AG10803 (cell line): ENCODE data around the gene CHCHD1.

Experiments
- DNase-seq: peaks from one replicate; pipeline ENCODE4 v3.0.0; 2010; ENCODE audit warnings: low read depth
- H3K4me3 ChIP-seq: 2 replicates; pipeline ENCODE4 v1.5.1; 2011; ENCODE audit warnings: mild to moderate bottlenecking, low read length, control low read depth
- CTCF ChIP-seq: conservative IDR thresholded peaks from 2 replicates; pipeline ENCODE4 v1.5.1; 2011; ENCODE audit warnings: mild to moderate bottlenecking, low read length, control low read depth, inconsistent platforms

The CHCHD1 gene

GRCh38 chr10:73758704-73759511 lies 22.9 kb upstream of the CHCHD1 start:
- H3K4me3 ChIP-seq = no peak overlapping the region
- no peak for TF ChIP-seq CTCF
- no peak for DNase-seq

- no peak overlapping the region for H3K4me3 ChIP-seq
- DNase-seq = no peak
- no peak for TF ChIP-seq CTCF
Measured at GRCh38 chr10:73759512-73760115, 22.2 kb upstream of the CHCHD1 start.

- no peak overlapping the region for H3K4me3 ChIP-seq
- no peak for TF ChIP-seq CTCF
- no peak for DNase-seq
Measured at GRCh38 chr10:73761781-73762180, 20.1 kb upstream of the CHCHD1 start.

GRCh38 chr10:73762915-73763314 lies 18.9 kb upstream of the CHCHD1 start:
- no peak for TF ChIP-seq CTCF
- DNase-seq = peak; percentile 28
- no peak overlapping the region for H3K4me3 ChIP-seq

GRCh38 chr10:73763343-73763742 lies 18.5 kb upstream of the CHCHD1 start:
- no peak for DNase-seq
- no peak for TF ChIP-seq CTCF
- H3K4me3 ChIP-seq = no peak overlapping the region

GRCh38 chr10:73765066-73765465 lies 16.8 kb upstream of the CHCHD1 start:
- no peak for TF ChIP-seq CTCF
- DNase-seq = no peak

GRCh38 chr10:73768881-73769280 lies 13.0 kb upstream of the CHCHD1 start:
- no peak for TF ChIP-seq CTCF
- H3K4me3 ChIP-seq = no peak overlapping the region
- DNase-seq = no peak

More at GRCh38 chr10:73765066-73765465, 16.8 kb upstream of the CHCHD1 start:
- no peak overlapping the region for H3K4me3 ChIP-seq
